Stimulated activated CD8-positive, alpha-beta memory T cell treated with anti-CD3 and anti-CD28 coated beads, Interleukin-7, amount 100 ng/mL, for 48 hours (primary cell): ENCODE measurements around the gene ISLR2.
"Not testable (repeated sequence)": the region's sequence is repeated elsewhere in the genome, so short reads cannot be mapped to it uniquely, and the experiment has no call there.

ENCODE experiments used
- DNase-seq, 2 donors: peaks; one replicate each; pipeline ENCODE4 v3.0.0-alpha.2; 2020; ENCODE audit warnings: low read depth in 1 of 2; ENCODE audit errors: extremely low read depth in 1 of 2

Gene ISLR2

GRCh38 chr15:74156678-74157411, 26.5 kb downstream of the ISLR2 start:
- DNase-seq, result no peak

GRCh38 chr15:74157868-74158827, 27.8 kb downstream of the ISLR2 start:
- DNase-seq, result no peak

GRCh38 chr15:74158855-74159650, 28.7 kb downstream of the ISLR2 start:
- DNase-seq, result no peak

GRCh38 chr15:74159773-74160172, 29.4 kb downstream of the ISLR2 start:
- no peak for DNase-seq

- not testable (repeated sequence) for DNase-seq
Measured at GRCh38 chr15:74160390-74160789, 30.0 kb downstream of the ISLR2 start.

- not testable (repeated sequence) for DNase-seq
Measured at GRCh38 chr15:74162195-74162536, 31.8 kb downstream of the ISLR2 start.

GRCh38 chr15:74165461-74165860, 35.1 kb downstream of the ISLR2 start:
- DNase-seq, result no peak

- no peak for DNase-seq
Measured at GRCh38 chr15:74167891-74168331, 37.5 kb downstream of the ISLR2 start.

- DNase-seq, result no peak
Measured at GRCh38 chr15:74168711-74169126, 38.3 kb downstream of the ISLR2 start.

- DNase-seq, result no peak
Measured at GRCh38 chr15:74170071-74170844, 39.9 kb downstream of the ISLR2 start.

GRCh38 chr15:74170875-74171578, 40.6 kb downstream of the ISLR2 start:
- no peak for DNase-seq

GRCh38 chr15:74171965-74172541, 41.7 kb downstream of the ISLR2 start:
- no peak for DNase-seq

GRCh38 chr15:74172701-74173379, 42.5 kb downstream of the ISLR2 start:
- DNase-seq, result no peak

- DNase-seq, result no peak
Measured at GRCh38 chr15:74173380-74174218, 43.2 kb downstream of the ISLR2 start, which contains the start of gene ISLR. Gene ISLR, plus strand, starts transcription at chr15:74173710. Its CDS starts 1,149 bp downstream, at chr15:74174859.

GRCh38 chr15:74174219-74174957, 44.0 kb downstream of the ISLR2 start:
- no peak for DNase-seq

GRCh38 chr15:74174958-74175253, 44.5 kb downstream of the ISLR2 start:
- no peak for DNase-seq
